ENCODE measurements around the gene SERPINB6. TPM values are rescaled to one million over a fixed set of nuclear protein-coding genes. Genes with fewer than 3 reads are reported as not detected.
A peak's percentile ranks its signal among the peaks of the same experiment; 100 is the strongest.

Gene SERPINB6
- total RNA-seq, 4 donors from 2014 or later, result 76.6 to 95.7 (median 84.4) TPM

DNA sequence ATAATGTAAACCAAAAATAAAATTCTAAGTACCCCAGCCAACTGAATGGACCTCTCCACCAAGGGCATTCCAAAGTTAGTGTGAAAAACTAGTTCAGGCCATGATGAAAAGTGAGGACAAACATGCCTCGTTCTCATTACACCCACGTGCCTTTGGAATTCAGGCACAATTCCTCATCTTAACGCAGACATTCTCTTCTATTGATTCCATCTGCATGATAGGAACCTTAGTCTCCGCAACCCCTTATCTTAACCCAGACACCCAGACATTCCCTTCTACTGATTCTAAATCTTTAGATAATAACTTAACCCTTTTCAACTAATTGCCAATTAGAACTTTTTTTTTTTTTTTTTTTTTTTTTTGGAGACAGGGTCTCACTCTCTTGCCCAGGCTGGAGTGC, 7.6 kb upstream of the SERPINB6 start:
- intact Hi-C loops (cut with DNase I), result no loop called here
- H3K27ac ChIP-seq, result peak overlapping the region in 2 of 4 donors; percentile 42 to 81

DNA sequence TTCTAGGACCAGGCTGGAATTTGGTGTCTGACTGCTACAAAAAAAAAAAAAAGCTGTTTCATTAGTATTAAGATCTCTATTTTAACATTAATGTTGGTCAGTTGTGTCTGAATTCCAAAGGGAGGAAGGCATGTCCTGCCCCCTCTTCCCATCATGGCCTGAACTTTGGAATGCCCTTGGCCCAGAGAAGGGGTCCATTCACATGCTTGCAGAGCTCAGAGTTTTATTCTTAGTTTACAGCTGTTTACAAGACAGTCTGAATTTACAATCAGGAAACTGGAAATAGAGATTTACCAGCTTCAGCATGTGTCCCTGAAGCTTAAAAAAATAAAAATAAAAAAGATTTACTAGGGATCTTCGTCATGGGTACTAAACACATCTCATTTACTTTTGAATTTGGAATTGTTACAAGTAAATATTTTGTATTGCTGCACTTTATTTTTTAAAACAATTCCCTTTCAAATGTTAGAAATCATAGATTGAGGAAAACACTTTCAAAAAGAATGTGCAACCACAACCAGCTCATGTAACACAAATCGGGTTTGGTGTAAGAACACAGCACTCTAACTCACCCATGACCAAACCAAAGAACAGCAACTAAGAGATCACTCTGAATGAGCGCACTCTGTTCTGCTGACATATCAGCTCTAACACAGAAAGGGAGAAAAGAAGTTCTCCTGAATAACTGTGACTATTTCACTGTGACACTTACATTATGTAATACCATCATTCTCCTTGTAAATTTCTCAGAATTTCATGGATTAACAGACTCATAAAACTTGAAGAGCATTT, 6.6 kb upstream of the SERPINB6 start:
- no peak overlapping the region for H3K4me3 ChIP-seq
- peak overlapping the region in 2 of 4 donors; percentile 8 to 42 for H3K27ac ChIP-seq
- TF ChIP-seq, protein P1, sequence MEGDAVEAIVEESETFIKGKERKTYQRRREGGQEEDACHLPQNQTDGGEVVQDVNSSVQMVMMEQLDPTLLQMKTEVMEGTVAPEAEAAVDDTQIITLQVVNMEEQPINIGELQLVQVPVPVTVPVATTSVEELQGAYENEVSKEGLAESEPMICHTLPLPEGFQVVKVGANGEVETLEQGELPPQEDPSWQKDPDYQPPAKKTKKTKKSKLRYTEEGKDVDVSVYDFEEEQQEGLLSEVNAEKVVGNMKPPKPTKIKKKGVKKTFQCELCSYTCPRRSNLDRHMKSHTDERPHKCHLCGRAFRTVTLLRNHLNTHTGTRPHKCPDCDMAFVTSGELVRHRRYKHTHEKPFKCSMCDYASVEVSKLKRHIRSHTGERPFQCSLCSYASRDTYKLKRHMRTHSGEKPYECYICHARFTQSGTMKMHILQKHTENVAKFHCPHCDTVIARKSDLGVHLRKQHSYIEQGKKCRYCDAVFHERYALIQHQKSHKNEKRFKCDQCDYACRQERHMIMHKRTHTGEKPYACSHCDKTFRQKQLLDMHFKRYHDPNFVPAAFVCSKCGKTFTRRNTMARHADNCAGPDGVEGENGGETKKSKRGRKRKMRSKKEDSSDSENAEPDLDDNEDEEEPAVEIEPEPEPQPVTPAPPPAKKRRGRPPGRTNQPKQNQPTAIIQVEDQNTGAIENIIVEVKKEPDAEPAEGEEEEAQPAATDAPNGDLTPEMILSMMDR (IDR thresholded peaks at IDR 0.05), result no peak
- TF ChIP-seq POLR2A (IDR thresholded peaks at IDR 0.05), result no peak
- H3K36me3 ChIP-seq, result no peaks in the 10 kb centered on the region
- no peaks in the 10 kb centered on the region for H3K9me3 ChIP-seq
- intact Hi-C loops (cut with DNase I), result no loop called here
- 78 to 80% methylated on average over 3 of the region's 3 CpGs for WGBS, 2 donors
- H3K27me3 ChIP-seq, result no peaks in the 10 kb centered on the region
- H3K4me1 ChIP-seq, result peaks cover 20 to 65% (median 28%) of the 10 kb centered on the region in 3 donors
- DNase-seq, result no peak

More for the DNA sequence above, 7.6 kb upstream of the SERPINB6 start:
- no peaks in the 10 kb centered on the region for H3K27me3 ChIP-seq
- no peak overlapping the region for H3K4me3 ChIP-seq
- DNase-seq, result no peak
- TF ChIP-seq, protein P1 (IDR thresholded peaks at IDR 0.05), result no peak
- no peak for TF ChIP-seq POLR2A (IDR thresholded peaks at IDR 0.05)
- no peaks in the 10 kb centered on the region for H3K36me3 ChIP-seq
- WGBS, 2 donors, result 78 to 91% methylated on average over 4 of the region's 4 CpGs
- H3K9me3 ChIP-seq, result no peaks in the 10 kb centered on the region
- peaks cover 20 to 70% (median 28%) of the 10 kb centered on the region in 3 donors for H3K4me1 ChIP-seq

DNA sequence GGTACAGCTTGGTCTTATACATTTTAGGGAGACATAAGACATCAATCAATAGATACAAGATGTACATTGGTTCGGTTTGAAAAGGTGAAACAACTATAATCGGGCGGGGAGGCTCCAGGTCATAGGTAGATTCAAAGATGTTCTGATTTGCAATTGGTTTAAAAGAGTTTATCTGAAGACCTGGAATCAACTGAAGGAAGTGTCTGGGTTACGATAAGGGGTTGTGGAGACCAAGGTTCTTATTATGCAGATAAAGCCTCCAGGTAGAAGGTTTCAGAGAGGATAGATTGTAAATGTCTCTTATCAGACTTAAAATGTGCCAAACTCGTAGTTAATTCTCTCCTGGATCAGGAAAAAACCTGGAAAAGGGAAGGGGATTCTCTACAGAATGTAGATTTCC, 5.9 kb upstream of the SERPINB6 start:
- 71 to 90% methylated on average over 5 of the region's 5 CpGs for WGBS, 2 donors

DNA sequence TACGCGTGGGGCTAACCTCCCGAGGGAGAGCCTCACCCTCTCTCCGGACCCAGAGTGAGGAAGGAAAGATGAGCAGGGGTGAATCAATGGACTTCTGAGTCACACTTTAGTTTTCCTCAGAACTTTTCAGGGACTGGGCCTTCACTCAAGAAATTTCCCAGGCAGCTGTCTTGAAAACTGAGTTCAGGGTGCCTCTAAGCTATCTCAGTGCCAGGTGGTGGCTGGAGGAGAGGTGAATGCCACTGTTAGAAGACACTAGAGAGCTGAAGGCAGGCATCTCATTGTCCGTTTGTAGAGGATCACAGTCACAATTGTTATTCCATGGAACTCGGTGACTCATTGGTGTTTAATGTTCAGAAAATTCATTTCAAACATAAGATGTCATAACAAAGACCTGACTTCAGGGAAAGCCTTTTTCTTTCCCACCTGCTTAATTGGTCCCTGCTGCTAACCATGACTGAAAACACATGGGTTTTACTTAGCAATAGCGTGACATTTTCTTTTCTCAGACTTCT, 5.3 kb upstream of the SERPINB6 start:
- Histone ChIP-seq H3K9me3 (no peaks in the 10 kb centered on the region), H3K27me3 (no peaks in the 10 kb centered on the region), H3K36me3 (no peaks in the 10 kb centered on the region), H3K4me3 (no peak overlapping the region), H3K4me1 (peaks cover 10 to 60% (median 19%) of the 10 kb centered on the region in 3 donors), H3K27ac (peak overlapping the region in 2 of 4 donors; percentile 4 to 12)
- intact Hi-C loops (cut with DNase I), result no loop called here
- DNase-seq, result no peak
- TF ChIP-seq, protein P1 (IDR thresholded peaks at IDR 0.05), result no peak
- no peak for TF ChIP-seq POLR2A (IDR thresholded peaks at IDR 0.05)
- WGBS, 2 donors, result 35 to 56% methylated on average over 6 of the region's 7 CpGs

More for the DNA sequence above, 5.9 kb upstream of the SERPINB6 start:
- DNase-seq, result no peak
- H3K4me3 ChIP-seq, result no peak overlapping the region
- no peaks in the 10 kb centered on the region for H3K9me3 ChIP-seq
- H3K27ac ChIP-seq, result no peak overlapping the region
- H3K36me3 ChIP-seq, result no peaks in the 10 kb centered on the region
- no peaks in the 10 kb centered on the region for H3K27me3 ChIP-seq
- TF ChIP-seq, protein P1 (IDR thresholded peaks at IDR 0.05), result no peak
- TF ChIP-seq POLR2A (IDR thresholded peaks at IDR 0.05), result no peak
- peaks cover 15 to 61% (median 25%) of the 10 kb centered on the region in 3 donors for H3K4me1 ChIP-seq
- intact Hi-C loops (cut with DNase I), result no loop called here

DNA sequence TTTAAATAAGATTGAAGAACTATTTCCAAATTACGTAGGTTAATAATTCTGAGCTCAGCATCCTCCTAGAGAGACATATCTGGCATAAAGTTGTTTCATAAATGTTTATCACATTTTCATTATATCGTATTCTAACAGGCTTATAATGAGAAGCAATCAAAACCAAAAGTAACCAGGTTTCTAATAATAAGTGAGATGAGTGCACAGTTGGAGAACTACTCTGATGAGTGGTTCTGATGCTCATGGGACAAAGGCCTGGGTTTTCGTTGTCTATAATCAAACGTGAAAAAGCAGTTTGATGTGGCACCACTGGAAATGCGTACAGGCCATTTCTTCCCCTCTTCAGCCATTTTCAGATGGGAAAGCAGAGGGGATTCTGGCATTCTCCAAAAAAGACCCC, 4.7 kb upstream of the SERPINB6 start:
- H3K4me1 ChIP-seq, result peaks cover 4 to 54% (median 14%) of the 10 kb centered on the region in 3 donors
- intact Hi-C loops (cut with DNase I), result no loop called here
- no peaks in the 10 kb centered on the region for H3K27me3 ChIP-seq
- no peak for DNase-seq
- peak overlapping the region in 1 of 4 donors; percentile 4 for H3K27ac ChIP-seq
- 80 to 82% methylated on average over 5 of the region's 5 CpGs for WGBS, 2 donors
- no peaks in the 10 kb centered on the region for H3K9me3 ChIP-seq
- no peak overlapping the region for H3K4me3 ChIP-seq
- no peaks in the 10 kb centered on the region for H3K36me3 ChIP-seq
- TF ChIP-seq POLR2A (IDR thresholded peaks at IDR 0.05), result no peak
- TF ChIP-seq, protein P1 (IDR thresholded peaks at IDR 0.05), result no peak

Measured in esophagus squamous epithelium (tissue), 5 donors.